ENCODE data around the gene PUS1.
"Not testable (repeated sequence)": the region's sequence is repeated elsewhere in the genome, so short reads cannot be mapped to it uniquely, and the experiment has no call there.

The PUS1 gene

GRCh38 chr12:131949431-131950181, 20.5 kb downstream of the PUS1 start, which contains the start of gene EP400:
Gene EP400, plus strand, starts transcription at chr12:131949942. Its CDS starts 10,678 bp downstream, at chr12:131960620.
- TF ChIP-seq, protein P1, sequence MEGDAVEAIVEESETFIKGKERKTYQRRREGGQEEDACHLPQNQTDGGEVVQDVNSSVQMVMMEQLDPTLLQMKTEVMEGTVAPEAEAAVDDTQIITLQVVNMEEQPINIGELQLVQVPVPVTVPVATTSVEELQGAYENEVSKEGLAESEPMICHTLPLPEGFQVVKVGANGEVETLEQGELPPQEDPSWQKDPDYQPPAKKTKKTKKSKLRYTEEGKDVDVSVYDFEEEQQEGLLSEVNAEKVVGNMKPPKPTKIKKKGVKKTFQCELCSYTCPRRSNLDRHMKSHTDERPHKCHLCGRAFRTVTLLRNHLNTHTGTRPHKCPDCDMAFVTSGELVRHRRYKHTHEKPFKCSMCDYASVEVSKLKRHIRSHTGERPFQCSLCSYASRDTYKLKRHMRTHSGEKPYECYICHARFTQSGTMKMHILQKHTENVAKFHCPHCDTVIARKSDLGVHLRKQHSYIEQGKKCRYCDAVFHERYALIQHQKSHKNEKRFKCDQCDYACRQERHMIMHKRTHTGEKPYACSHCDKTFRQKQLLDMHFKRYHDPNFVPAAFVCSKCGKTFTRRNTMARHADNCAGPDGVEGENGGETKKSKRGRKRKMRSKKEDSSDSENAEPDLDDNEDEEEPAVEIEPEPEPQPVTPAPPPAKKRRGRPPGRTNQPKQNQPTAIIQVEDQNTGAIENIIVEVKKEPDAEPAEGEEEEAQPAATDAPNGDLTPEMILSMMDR (IDR thresholded peaks at IDR 0.05; ENCODE audit: low read depth, low read length) = peak; percentile 22

DNA sequence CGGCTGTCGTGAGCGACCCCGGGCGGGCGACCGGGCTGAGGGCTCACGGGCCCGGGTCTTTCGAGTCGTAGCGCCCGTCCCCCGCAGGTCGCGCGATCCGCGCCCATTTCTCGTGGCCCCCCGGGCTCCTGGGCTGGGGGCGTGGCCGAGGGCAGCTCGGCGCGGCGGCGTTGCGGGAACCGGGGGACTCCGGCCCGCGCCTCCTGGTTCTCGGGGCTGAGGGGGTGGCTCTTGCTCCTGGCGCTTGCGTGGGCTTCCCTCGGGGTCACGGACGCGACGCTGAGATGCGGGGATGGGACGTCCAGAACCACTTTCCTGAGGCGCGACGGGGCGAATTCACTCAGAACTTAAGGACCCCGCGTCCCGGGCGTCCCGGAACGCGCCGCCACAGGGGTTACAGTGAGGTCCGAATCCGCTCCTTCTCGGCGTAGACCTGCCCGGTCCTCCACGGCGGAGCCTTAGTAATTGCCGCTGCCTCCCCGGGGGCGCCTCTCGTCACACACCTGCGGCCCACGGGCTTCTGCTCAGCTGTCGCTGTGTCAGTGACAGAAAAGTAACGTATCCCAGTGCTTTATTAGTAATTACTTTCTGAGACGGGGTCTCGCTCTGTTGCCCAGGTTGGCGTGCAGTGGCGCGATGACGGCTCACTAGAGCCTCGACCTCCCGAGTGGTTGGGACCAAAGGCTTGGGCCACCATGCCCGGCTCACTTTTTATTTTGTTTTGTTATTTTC, 21.3 kb downstream of the PUS1 start:
- no peak for DNase-seq (ENCODE audit: extremely low read depth, low read depth)
- TF ChIP-seq, protein P1 (IDR thresholded peaks at IDR 0.05; ENCODE audit: low read depth, low read length) = no peak

More at GRCh38 chr12:131949431-131950181, 20.5 kb downstream of the PUS1 start, which contains the start of gene EP400:
- peak; percentile 83 for DNase-seq (ENCODE audit: extremely low read depth, low read depth)

GRCh38 chr12:131953810-131954209, 24.7 kb downstream of the PUS1 start:
- not testable (repeated sequence) for DNase-seq (ENCODE audit: extremely low read depth, low read depth)

- DNase-seq (ENCODE audit: extremely low read depth, low read depth) = not testable (repeated sequence)
Measured at GRCh38 chr12:131954460-131954859, 25.4 kb downstream of the PUS1 start.

GRCh38 chr12:131959116-131959515, 30.0 kb downstream of the PUS1 start:
- TF ChIP-seq, protein P1 (IDR thresholded peaks at IDR 0.05; ENCODE audit: low read depth, low read length) = no peak
- no peak for DNase-seq (ENCODE audit: extremely low read depth, low read depth)

DNA sequence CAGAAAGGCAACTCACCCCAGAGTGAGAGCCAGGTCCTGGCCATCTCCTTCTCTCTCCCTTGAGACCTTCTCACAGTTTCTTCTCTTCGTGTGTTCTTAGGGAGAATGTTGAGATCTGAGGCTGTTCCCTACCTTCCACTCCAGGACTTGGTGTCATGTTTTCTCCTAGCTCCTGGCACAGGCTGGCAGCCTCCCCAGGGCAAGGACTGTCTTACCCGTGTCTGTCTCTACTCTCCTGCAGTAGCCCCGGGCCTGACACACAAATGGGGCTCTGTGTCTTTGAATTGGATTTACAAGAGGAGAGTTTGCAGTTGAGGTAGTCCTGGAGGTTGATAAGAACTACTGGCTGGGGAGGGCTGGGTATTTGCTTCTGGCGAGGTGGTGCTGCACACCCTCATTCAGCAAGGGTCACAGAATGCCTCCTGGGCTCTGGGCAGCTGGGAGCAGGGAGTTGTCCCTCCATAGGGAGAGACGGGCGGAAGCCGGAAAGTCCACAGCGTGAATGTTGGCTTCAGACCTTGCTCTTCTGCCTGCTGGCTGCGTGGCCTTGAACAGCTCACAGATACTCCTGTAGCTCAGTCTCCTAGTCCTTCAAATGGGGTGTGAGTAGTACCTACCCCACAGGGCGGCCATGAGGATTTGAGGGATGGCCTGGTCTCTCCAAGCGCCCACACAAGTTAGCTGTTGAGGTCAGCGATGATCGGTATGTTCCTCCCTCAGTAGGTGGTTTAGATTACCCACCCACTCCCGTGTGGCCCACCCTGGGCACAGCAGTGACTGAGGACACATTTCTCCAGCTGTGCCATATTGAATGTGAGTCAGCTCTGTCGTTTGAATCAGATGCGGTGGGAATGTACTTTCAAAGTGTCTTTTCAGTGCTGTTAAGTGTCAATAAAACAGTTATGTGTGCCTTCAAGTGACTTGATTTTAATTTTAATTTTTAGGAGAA, 30.8 kb downstream of the PUS1 start:
- TF ChIP-seq, protein P1 (IDR thresholded peaks at IDR 0.05; ENCODE audit: low read depth, low read length) = no peak
- no peak for DNase-seq (ENCODE audit: extremely low read depth, low read depth)

DNA sequence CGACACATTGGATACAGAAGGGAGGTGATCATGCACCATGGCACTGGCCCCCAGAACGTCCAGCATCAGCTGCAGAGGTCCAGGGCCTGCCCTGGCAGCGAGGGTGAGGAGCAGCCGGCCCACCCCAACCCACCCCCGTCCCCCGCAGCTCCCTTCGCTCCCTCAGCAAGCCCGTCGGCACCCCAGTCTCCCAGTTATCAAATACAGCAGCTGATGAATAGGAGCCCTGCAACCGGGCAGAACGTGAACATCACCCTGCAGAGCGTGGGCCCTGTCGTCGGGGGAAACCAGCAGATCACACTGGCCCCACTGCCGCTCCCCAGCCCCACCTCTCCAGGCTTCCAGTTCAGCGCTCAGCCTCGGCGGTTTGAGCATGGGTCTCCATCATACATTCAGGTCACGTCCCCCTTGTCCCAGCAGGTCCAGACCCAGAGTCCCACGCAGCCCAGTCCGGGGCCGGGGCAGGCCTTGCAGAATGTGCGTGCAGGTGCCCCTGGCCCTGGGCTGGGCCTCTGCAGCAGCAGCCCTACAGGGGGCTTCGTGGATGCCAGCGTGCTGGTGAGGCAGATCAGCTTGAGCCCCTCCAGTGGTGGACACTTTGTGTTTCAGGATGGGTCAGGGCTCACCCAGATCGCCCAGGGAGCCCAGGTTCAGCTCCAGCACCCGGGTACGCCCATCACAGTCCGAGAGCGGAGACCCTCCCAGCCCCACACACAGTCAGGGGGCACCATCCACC, 31.7 kb downstream of the PUS1 start:
- not testable (repeated sequence) for DNase-seq (ENCODE audit: extremely low read depth, low read depth)

DNA sequence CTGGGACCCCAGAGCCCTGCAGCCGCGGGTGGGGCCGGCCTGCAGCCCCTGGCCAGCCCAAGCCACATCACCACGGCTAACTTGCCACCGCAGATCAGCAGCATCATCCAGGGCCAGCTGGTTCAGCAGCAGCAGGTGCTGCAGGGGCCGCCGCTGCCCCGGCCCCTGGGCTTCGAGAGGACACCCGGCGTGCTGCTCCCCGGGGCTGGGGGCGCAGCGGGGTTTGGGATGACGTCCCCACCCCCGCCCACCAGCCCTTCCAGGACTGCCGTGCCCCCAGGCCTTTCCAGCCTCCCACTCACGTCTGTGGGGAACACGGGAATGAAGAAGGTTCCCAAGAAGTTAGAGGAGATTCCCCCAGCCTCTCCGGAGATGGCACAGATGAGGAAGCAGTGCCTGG, 32.3 kb downstream of the PUS1 start:
- not testable (repeated sequence) for DNase-seq (ENCODE audit: extremely low read depth, low read depth)

Measured in AG09319 (cell line).